GM19397 (cell line): ENCODE measurements around the gene OPN4.
"Not testable (repeated sequence)": the region's sequence is repeated elsewhere in the genome, so short reads cannot be mapped to it uniquely, and the experiment has no call there.

Source experiments
- ATAC-seq: cut with Tn5 transposase; IDR thresholded peaks from one replicate; pipeline ENCODE4 v1.9.1; 2021; ENCODE audit warnings: mild to moderate bottlenecking, moderate library complexity; ENCODE audit not compliant: unreplicated experiment

The OPN4 gene

GRCh38 chr10:86654411-86655172 lies at the start of gene OPN4:
OPN4 (plus strand) TSS chr10:86654547; CDS start chr10:86654784, 237 bp downstream.
- no peak for ATAC-seq

- no peak for ATAC-seq
These were observed 46.7 kb upstream of the OPN4 start for GRCh38 chr10:86607674-86608073.

GRCh38 chr10:86609920-86610319 lies 44.4 kb upstream of the OPN4 start:
- ATAC-seq = no peak

- ATAC-seq = no peak
These were observed 43.0 kb upstream of the OPN4 start for GRCh38 chr10:86611386-86611785.

GRCh38 chr10:86613096-86613495 lies 41.3 kb upstream of the OPN4 start:
- no peak for ATAC-seq

GRCh38 chr10:86613905-86614304 lies 40.4 kb upstream of the OPN4 start:
- ATAC-seq = no peak

- no peak for ATAC-seq
These were observed 39.5 kb upstream of the OPN4 start for GRCh38 chr10:86614853-86615252.

GRCh38 chr10:86617278-86617677 lies 37.1 kb upstream of the OPN4 start:
- not testable (repeated sequence) for ATAC-seq

GRCh38 chr10:86628311-86628710 lies 26.0 kb upstream of the OPN4 start:
- ATAC-seq = no peak

GRCh38 chr10:86630079-86630478 lies 24.3 kb upstream of the OPN4 start:
- no peak for ATAC-seq

GRCh38 chr10:86632009-86632800 lies 22.1 kb upstream of the OPN4 start:
- no peak for ATAC-seq

- ATAC-seq = no peak
These were observed 21.4 kb upstream of the OPN4 start for GRCh38 chr10:86632951-86633350.

- no peak for ATAC-seq
These were observed 18.9 kb upstream of the OPN4 start for GRCh38 chr10:86635402-86635801.

- no peak for ATAC-seq
These were observed 18.0 kb upstream of the OPN4 start for GRCh38 chr10:86636311-86636710.

GRCh38 chr10:86642021-86642420 lies 12.3 kb upstream of the OPN4 start:
- no peak for ATAC-seq

- no peak for ATAC-seq
These were observed 11.8 kb upstream of the OPN4 start for GRCh38 chr10:86642499-86642898.

GRCh38 chr10:86644152-86644793 lies 10.1 kb upstream of the OPN4 start:
- ATAC-seq = peak; percentile 42

GRCh38 chr10:86644794-86645445 lies 9.4 kb upstream of the OPN4 start:
- peak; percentile 14 for ATAC-seq

- ATAC-seq = not testable (repeated sequence)
These were observed 8.7 kb upstream of the OPN4 start for GRCh38 chr10:86645621-86646165.

GRCh38 chr10:86646532-86646931 lies 7.8 kb upstream of the OPN4 start:
- ATAC-seq = no peak

- ATAC-seq = no peak
These were observed 7.4 kb upstream of the OPN4 start for GRCh38 chr10:86646933-86647332.
